Natural killer cell (primary cell): ENCODE data around the gene TTLL11. TPM values are rescaled to one million over a fixed set of nuclear protein-coding genes. Genes with fewer than 3 reads are reported as not detected.

Source experiments
- ATAC-seq, 3 donors: fragments of 150-1000 bp in 2 of 3; fragments of 200-7000 bp in 1 of 3; cut with Tn5 transposase; 1 replicate in 1 of 3; 2 replicates in 2 of 3; pipeline ENCODE4 v1.10.0; 2021; ENCODE audit warnings: mild to moderate bottlenecking in 2 of 3, moderate library complexity in 2 of 3
- DNase-seq, 2 donors: peaks; one replicate each; pipeline versions ENCODE4 v3.0.0 to v3.0.0-alpha.2; 2013 to 2021; ENCODE audit warnings: mixed read lengths in 1 of 2
- H3K27ac ChIP-seq: one replicate; pipeline ENCODE4 v1.5.1; 2013; ENCODE audit warnings: mild to moderate bottlenecking, low read length
- H3K27me3 ChIP-seq: one replicate; pipeline ENCODE4 v1.6.1; 2013; ENCODE audit warnings: low read length; ENCODE audit not compliant: control insufficient read depth, insufficient read depth
- H3K36me3 ChIP-seq: one replicate; pipeline ENCODE4 v1.6.1; 2013; ENCODE audit warnings: low read length; ENCODE audit not compliant: control insufficient read depth, insufficient read depth
- H3K4me1 ChIP-seq: one replicate; pipeline ENCODE4 v1.6.1; 2013; ENCODE audit warnings: low read length; ENCODE audit not compliant: control insufficient read depth, insufficient read depth
- H3K4me3 ChIP-seq: one replicate; pipeline ENCODE4 v1.5.1; 2013; ENCODE audit warnings: low read length
- H3K9me3 ChIP-seq: one replicate; pipeline ENCODE4 v1.6.1; 2013; ENCODE audit warnings: low read length; ENCODE audit not compliant: control insufficient read depth, insufficient read depth
- H3K27ac Mint-ChIP-seq, 2 donors: one replicate each; pipeline ENCODE4 v1.8.0; 2022; ENCODE audit warnings: mild to moderate bottlenecking in 2 of 2, mixed read lengths in 2 of 2, moderate library complexity in 1 of 2
- H3K27me3 Mint-ChIP-seq, 2 donors: one replicate each; pipeline ENCODE4 v1.8.0; 2022; ENCODE audit warnings: low read depth in 2 of 2, mixed read lengths in 2 of 2
- H3K36me3 Mint-ChIP-seq: one replicate; pipeline ENCODE4 v1.8.0; 2022; ENCODE audit warnings: mixed read lengths
- H3K4me1 Mint-ChIP-seq, 2 donors: one replicate each; pipeline ENCODE4 v1.8.0; 2022; ENCODE audit warnings: mixed read lengths in 2 of 2
- H3K4me3 Mint-ChIP-seq: one replicate; pipeline ENCODE4 v1.8.0; 2022; ENCODE audit warnings: mild to moderate bottlenecking, moderate library complexity, mixed read lengths
- H3K9me3 Mint-ChIP-seq, 2 donors: one replicate each; pipeline ENCODE4 v1.8.0; 2022; ENCODE audit warnings: mixed read lengths in 2 of 2
- CTCF ChIP-seq: fragments of 200-600 bp; IDR thresholded peaks from one replicate; pipeline ENCODE4 v1.8.0; 2022; ENCODE audit warnings: antibody characterized with exemption
- WGBS: methylation state at CpG from one replicate; pipeline ENCODE4 v1.1.7; 2013; ENCODE audit warnings: missing lambda C conversion rate; ENCODE audit not compliant: insufficient coverage; 5-methylcytosine and 5-hydroxymethylcytosine counted together
- intact Hi-C: fragments of 100-400 bp; cut with micrococcal nuclease; formaldehyde crosslinking; loops from one replicate; pipeline ENCODE4 v1.14.2; 2022
- total RNA-seq, 4 donors: library from RNA; stranded (reverse); fragments of 120-200 nt in 1 of 4; gene quantifications; one replicate each; pipeline versions ENCODE4 v1.2.3 to v1.2.4, GENCODE V29; 2013 to 2022

Gene TTLL11
- total RNA-seq, 3 donors from 2014 or later (not counting 1 experiment from before 2014, with no cell fraction given) = 3.4 to 4.6 (median 3.6) TPM

GRCh38 chr9:122031776-122032175 lies 61.3 kb downstream of the TTLL11 start:
- Mint-ChIP-seq H3K9me3 (no peaks in the 10 kb centered on the region), H3K4me1 (no peaks in the 10 kb centered on the region), H3K36me3 (no peaks in the 10 kb centered on the region), H3K27me3 (no peaks in the 10 kb centered on the region), H3K4me3 (no peak overlapping the region), H3K27ac (no peak overlapping the region)
- no peaks in the 10 kb centered on the region for H3K27me3 ChIP-seq
- no peak overlapping the region for H3K4me3 ChIP-seq
- intact Hi-C loops = no loop called here
- no peak for DNase-seq
- no peaks in the 10 kb centered on the region for H3K9me3 ChIP-seq
- H3K36me3 ChIP-seq = no peaks in the 10 kb centered on the region
- H3K27ac ChIP-seq = no peak overlapping the region
- H3K4me1 ChIP-seq = no peaks in the 10 kb centered on the region
- WGBS = 99% methylated on average over 5 of the region's 7 CpGs
- no peak for ATAC-seq
- TF ChIP-seq CTCF = no peak

- H3K4me3 ChIP-seq = no peak overlapping the region
- H3K4me3 Mint-ChIP-seq = no peak overlapping the region
- DNase-seq (no peak), ATAC-seq (no peak)
- intact Hi-C loops = no loop called here
- no peaks in the 10 kb centered on the region for H3K9me3 ChIP-seq
- no peaks in the 10 kb centered on the region for H3K4me1 ChIP-seq
- H3K4me1 Mint-ChIP-seq = no peaks in the 10 kb centered on the region
- H3K36me3 Mint-ChIP-seq = no peaks in the 10 kb centered on the region
- no peak overlapping the region for H3K27ac Mint-ChIP-seq
- H3K27me3 ChIP-seq = no peaks in the 10 kb centered on the region
- no peak overlapping the region for H3K27ac ChIP-seq
- no peaks in the 10 kb centered on the region for H3K36me3 ChIP-seq
- no peaks in the 10 kb centered on the region for H3K9me3 Mint-ChIP-seq
- no peaks in the 10 kb centered on the region for H3K27me3 Mint-ChIP-seq
- 94% methylated on average over 10 of the region's 10 CpGs for WGBS
- TF ChIP-seq CTCF = no peak
Measured at GRCh38 chr9:122031157-122031556, 62.0 kb downstream of the TTLL11 start.

DNA sequence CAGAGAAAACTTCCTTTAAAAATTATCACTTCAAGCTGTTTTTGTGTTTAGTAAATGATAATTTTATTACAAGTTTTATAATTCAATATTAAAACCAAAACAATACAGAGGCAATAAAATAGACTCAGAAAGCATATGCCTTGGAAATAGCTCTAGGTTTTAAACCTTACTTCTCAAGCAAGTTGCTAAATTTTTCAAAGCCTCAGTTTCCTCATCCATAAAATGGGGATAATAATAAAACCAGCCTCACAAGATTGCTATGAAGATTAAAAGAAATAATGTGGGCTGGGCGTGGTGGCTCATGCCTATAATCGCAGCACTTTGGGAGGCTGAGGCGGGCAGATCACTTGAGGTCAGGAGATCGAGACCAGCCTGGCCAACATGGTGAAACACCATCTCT lies 62.8 kb downstream of the TTLL11 start:
- WGBS = 97% methylated on average over 4 of the region's 4 CpGs
- Histone ChIP-seq H3K27ac (no peak overlapping the region), H3K27me3 (no peaks in the 10 kb centered on the region), H3K9me3 (no peaks in the 10 kb centered on the region), H3K4me3 (no peak overlapping the region), H3K36me3 (peaks cover 3% of the 10 kb centered on the region), H3K4me1 (no peaks in the 10 kb centered on the region)
- Mint-ChIP-seq H3K9me3 (no peaks in the 10 kb centered on the region), H3K27ac (no peak overlapping the region), H3K27me3 (no peaks in the 10 kb centered on the region), H3K4me1 (no peaks in the 10 kb centered on the region), H3K4me3 (no peak overlapping the region), H3K36me3 (no peaks in the 10 kb centered on the region)
- DNase-seq = no peak
- intact Hi-C loops = no loop called here
- no peak for ATAC-seq
- TF ChIP-seq CTCF = no peak

GRCh38 chr9:122029898-122030297 lies 63.2 kb downstream of the TTLL11 start:
- Histone ChIP-seq H3K9me3 (no peaks in the 10 kb centered on the region), H3K27me3 (no peaks in the 10 kb centered on the region), H3K36me3 (peaks cover 3% of the 10 kb centered on the region), H3K4me1 (no peaks in the 10 kb centered on the region), H3K27ac (no peak overlapping the region), H3K4me3 (no peak overlapping the region)
- Mint-ChIP-seq H3K27me3 (no peaks in the 10 kb centered on the region), H3K36me3 (no peaks in the 10 kb centered on the region), H3K9me3 (no peaks in the 10 kb centered on the region), H3K27ac (no peak overlapping the region), H3K4me3 (no peak overlapping the region), H3K4me1 (no peaks in the 10 kb centered on the region)
- no peak for DNase-seq
- intact Hi-C loops = no loop called here
- ATAC-seq = no peak
- no peak for TF ChIP-seq CTCF
- 100% methylated on average over 3 of the region's 3 CpGs for WGBS
